ENCODE results near the gene BSX.

DNA sequence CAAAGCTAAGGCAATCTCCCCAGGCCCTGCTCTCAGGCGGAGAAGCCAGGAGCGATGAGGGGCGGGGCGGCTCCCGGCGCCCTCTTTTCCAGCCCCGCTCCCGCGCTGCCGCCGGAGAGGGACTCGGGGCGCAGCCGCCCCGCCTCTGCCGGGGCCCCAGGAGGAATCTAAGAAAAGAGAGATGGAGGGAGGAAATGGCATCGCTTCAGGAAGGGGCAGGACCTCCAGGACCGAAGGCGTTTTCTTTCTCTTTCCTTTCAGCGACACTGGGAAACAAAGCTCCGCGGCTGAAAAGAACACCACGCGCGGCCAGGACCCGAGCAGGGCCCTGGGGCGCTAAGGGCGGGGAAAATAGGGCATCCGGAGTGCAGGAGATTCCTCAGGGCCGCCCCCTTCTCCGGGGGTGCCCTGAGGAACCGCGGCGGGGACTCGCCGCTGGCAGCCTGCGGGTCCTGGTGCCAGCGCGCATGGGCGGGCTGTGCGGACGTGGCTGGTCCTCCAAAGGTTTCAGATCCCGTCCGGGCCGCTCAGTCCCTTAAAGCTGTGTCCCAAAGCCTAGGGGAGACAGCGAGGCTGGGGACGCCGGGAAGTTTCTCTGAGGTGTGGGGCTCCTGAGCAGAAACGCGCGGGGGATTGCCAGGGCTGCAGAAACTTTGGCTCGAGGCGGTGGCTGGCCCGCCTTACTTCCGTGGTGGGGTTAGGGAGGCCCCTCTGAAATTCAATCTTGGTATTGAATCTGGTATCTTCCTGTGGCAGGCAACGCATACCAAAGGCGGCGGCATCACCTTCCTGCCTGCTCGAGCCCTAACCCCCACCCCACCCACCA, 2.8 kb upstream of the BSX start:
- no peak for TF ChIP-seq CTCF (IDR thresholded peaks at IDR 0.05)
- no peak for TF ChIP-seq POLR2AphosphoS5 (IDR thresholded peaks at IDR 0.05)
- TF ChIP-seq POLR2A (IDR thresholded peaks at IDR 0.05; ENCODE audit: low read depth): no peak
- TF ChIP-seq EP300 (IDR thresholded peaks at IDR 0.05): no peak

Data from esophagus muscularis mucosa (tissue), 4 donors.